Endothelial cell (in vitro differentiated cells): ENCODE measurements around the gene RNF13. TPM values are rescaled to one million over a fixed set of nuclear protein-coding genes. Genes with fewer than 3 reads are reported as not detected.
"Not testable (repeated sequence)": the region's sequence is repeated elsewhere in the genome, so short reads cannot be mapped to it uniquely, and the experiment has no call there.

Experiments
- DNase-seq: peaks from one replicate; pipeline ENCODE4 v3.0.0; 2021; ENCODE audit warnings: low spot score
- H3K27ac Mint-ChIP-seq: one replicate; pipeline ENCODE4 v1.8.0; 2021; ENCODE audit warnings: mixed read lengths, inconsistent platforms; ENCODE audit not compliant: unreplicated experiment
- H3K27me3 Mint-ChIP-seq: one replicate; pipeline ENCODE4 v1.8.0; 2021; ENCODE audit warnings: mild to moderate bottlenecking, moderate library complexity, mixed read lengths, inconsistent platforms; ENCODE audit not compliant: unreplicated experiment
- H3K36me3 Mint-ChIP-seq: one replicate; pipeline ENCODE4 v1.8.0; 2021; ENCODE audit warnings: mild to moderate bottlenecking, low read depth, mixed read lengths, inconsistent platforms; ENCODE audit not compliant: unreplicated experiment
- H3K4me1 Mint-ChIP-seq: one replicate; pipeline ENCODE4 v1.8.0; 2021; ENCODE audit warnings: mild to moderate bottlenecking, mixed read lengths, inconsistent platforms; ENCODE audit not compliant: unreplicated experiment
- H3K4me3 Mint-ChIP-seq: one replicate; pipeline ENCODE4 v1.8.0; 2021; ENCODE audit warnings: mild to moderate bottlenecking, mixed read lengths, inconsistent platforms; ENCODE audit not compliant: unreplicated experiment
- H3K9me3 Mint-ChIP-seq: one replicate; pipeline ENCODE4 v1.8.0; 2021; ENCODE audit warnings: mixed read lengths, inconsistent platforms; ENCODE audit not compliant: unreplicated experiment
- CTCF ChIP-seq: fragments of 200-600 bp; sonication (generic); IDR thresholded peaks from one replicate; pipeline ENCODE4 v1.5.0; 2021; ENCODE audit warnings: antibody characterized with exemption; ENCODE audit not compliant: unreplicated experiment
- total RNA-seq: library from RNA; stranded (reverse); fragmentation: NEBNext Ultra II Directional; extraction: Animal tissue kit (Norgen Biotek cat#: 25700); gene quantifications from one replicate; pipeline ENCODE4 v1.2.1, GENCODE V29; 2021; ENCODE audit not compliant: unreplicated experiment

RNF13 gene
- total RNA-seq, 1 donor from 2014 or later: 30.7 TPM

- no peak for DNase-seq
- H3K9me3 Mint-ChIP-seq: no peaks in the 10 kb centered on the region
- no peak for TF ChIP-seq CTCF
- no peaks in the 10 kb centered on the region for H3K27me3 Mint-ChIP-seq
- no peak overlapping the region for H3K4me3 Mint-ChIP-seq
- H3K27ac Mint-ChIP-seq: no peak overlapping the region
- peaks cover 2% of the 10 kb centered on the region for H3K4me1 Mint-ChIP-seq
- H3K36me3 Mint-ChIP-seq: peaks cover 9% of the 10 kb centered on the region
Observed at GRCh38 chr3:149872589-149872988, 59.6 kb downstream of the RNF13 start.

- no peak for TF ChIP-seq CTCF
- H3K4me3 Mint-ChIP-seq: no peak overlapping the region
- peaks cover 8% of the 10 kb centered on the region for H3K4me1 Mint-ChIP-seq
- no peak overlapping the region for H3K27ac Mint-ChIP-seq
- DNase-seq: no peak
- no peaks in the 10 kb centered on the region for H3K27me3 Mint-ChIP-seq
- H3K9me3 Mint-ChIP-seq: no peaks in the 10 kb centered on the region
- no peaks in the 10 kb centered on the region for H3K36me3 Mint-ChIP-seq
Observed at GRCh38 chr3:149877668-149878067, 64.7 kb downstream of the RNF13 start.

- peak; percentile 62 for TF ChIP-seq CTCF
- Mint-ChIP-seq H3K36me3 (peaks cover 7% of the 10 kb centered on the region), H3K4me3 (no peak overlapping the region), H3K27me3 (no peaks in the 10 kb centered on the region), H3K27ac (no peak overlapping the region), H3K9me3 (no peaks in the 10 kb centered on the region), H3K4me1 (peaks cover 12% of the 10 kb centered on the region)
- peak; percentile 67 for DNase-seq
Observed at GRCh38 chr3:149879872-149880271, 66.9 kb downstream of the RNF13 start.

- Mint-ChIP-seq H3K36me3 (peaks cover 7% of the 10 kb centered on the region), H3K4me3 (no peak overlapping the region), H3K27me3 (no peaks in the 10 kb centered on the region), H3K9me3 (no peaks in the 10 kb centered on the region), H3K27ac (peak overlapping the region; percentile 72), H3K4me1 (peaks cover 16% of the 10 kb centered on the region)
- no peak for DNase-seq
- TF ChIP-seq CTCF: no peak
Observed at GRCh38 chr3:149881879-149882278, 68.9 kb downstream of the RNF13 start.

GRCh38 chr3:149883134-149883533 is 70.1 kb downstream of the RNF13 start:
- no peaks in the 10 kb centered on the region for H3K9me3 Mint-ChIP-seq
- no peak for DNase-seq
- H3K27me3 Mint-ChIP-seq: no peaks in the 10 kb centered on the region
- H3K36me3 Mint-ChIP-seq: peaks cover 7% of the 10 kb centered on the region
- no peak overlapping the region for H3K4me3 Mint-ChIP-seq
- no peak for TF ChIP-seq CTCF
- no peak overlapping the region for H3K27ac Mint-ChIP-seq
- H3K4me1 Mint-ChIP-seq: peaks cover 16% of the 10 kb centered on the region

GRCh38 chr3:149883860-149884259 is 70.8 kb downstream of the RNF13 start:
- not testable (repeated sequence) for H3K27me3 Mint-ChIP-seq, H3K9me3 Mint-ChIP-seq, H3K4me3 Mint-ChIP-seq, H3K36me3 Mint-ChIP-seq, H3K27ac Mint-ChIP-seq, DNase-seq
- H3K4me1 Mint-ChIP-seq: peaks cover 16% of the 10 kb centered on the region

GRCh38 chr3:149884848-149885247 is 71.8 kb downstream of the RNF13 start:
- H3K36me3 Mint-ChIP-seq, H3K27ac Mint-ChIP-seq, H3K9me3 Mint-ChIP-seq, DNase-seq, H3K27me3 Mint-ChIP-seq, H3K4me3 Mint-ChIP-seq: not testable (repeated sequence)
- peaks cover 16% of the 10 kb centered on the region for H3K4me1 Mint-ChIP-seq
